OCI-LY3 (cell line): ENCODE measurements around the gene DRAM2.

ENCODE experiments used
- H2AFZ ChIP-seq: fragments of 200-600, 300-600 bp; shearing (Covaris generic); 2 replicates; pipeline ENCODE4 v1.6.0; 2014; ENCODE audit warnings: antibody characterized with exemption, low read depth, low read length
- H3K27ac ChIP-seq: fragments of 200-600, 300-600 bp; sonication (generic); 2 replicates; pipeline ENCODE4 v1.5.1; 2014; ENCODE audit warnings: mild to moderate bottlenecking, low read length, moderate library complexity, mixed read lengths
- H3K27me3 ChIP-seq: fragments of 200-600, 300-600 bp; sonication (generic); 2 replicates; pipeline ENCODE4 v1.6.1; 2014; ENCODE audit warnings: low read depth, low read length, mixed read lengths
- H3K36me3 ChIP-seq: fragments of 200-600, 300-600 bp; sonication (generic); replicated peaks from 2 replicates; pipeline ENCODE3; 2014; ENCODE audit warnings: low read depth, low read length, mixed read lengths
- H3K4me1 ChIP-seq: fragments of 300-600, 200-600 bp; sonication (generic); 2 replicates; pipeline ENCODE4 v1.6.1; 2014; ENCODE audit warnings: low read length, mixed read lengths
- H3K4me2 ChIP-seq: fragments of 200-600, 300-600 bp; sonication (generic); 2 replicates; pipeline ENCODE4 v1.6.1; 2014; ENCODE audit warnings: low read length, mixed read lengths
- H3K4me3 ChIP-seq: fragments of 300-600, 200-600 bp; sonication (generic); 2 replicates; pipeline ENCODE4 v1.5.1; 2014; ENCODE audit warnings: antibody characterized with exemption, mild to moderate bottlenecking, low read length, moderate library complexity
- H3K79me2 ChIP-seq: fragments of 300-600, 200-600 bp; shearing (Covaris generic); 2 replicates; pipeline ENCODE4 v1.6.1; 2014; ENCODE audit warnings: mild to moderate bottlenecking, low read length, mixed read lengths
- H3K9ac ChIP-seq: fragments of 300-600, 200-600 bp; shearing (Covaris generic); 2 replicates; pipeline ENCODE4 v1.6.0; 2014; ENCODE audit warnings: mild to moderate bottlenecking, low read length, moderate library complexity
- H3K9me3 ChIP-seq: fragments of 200-600, 300-600 bp; shearing (Covaris generic); 2 replicates; pipeline ENCODE4 v1.6.1; 2014; ENCODE audit warnings: low read length, mixed read lengths; ENCODE audit not compliant: insufficient read depth
- H4K20me1 ChIP-seq: fragments of 200-600, 300-600 bp; sonication (generic); 2 replicates; pipeline ENCODE4 v1.6.1; 2016; ENCODE audit warnings: low read length, mixed read lengths; ENCODE audit not compliant: insufficient read depth
- EZH2phosphoT487 ChIP-seq: fragments of 200-600 bp; shearing (Covaris generic); IDR thresholded peaks from 2 replicates; pipeline ENCODE4 v1.6.1; 2018; ENCODE audit warnings: antibody characterized with exemption, mixed run types, low read depth
- TF ChIP-seq, protein P1 (sequence below): fragments of 200-600, 300-600 bp; sonication (generic); IDR thresholded peaks from 2 replicates; pipeline ENCODE4 v1.5.1; 2014; ENCODE audit warnings: antibody characterized with exemption, low read length, low read depth

DRAM2 gene

DNA sequence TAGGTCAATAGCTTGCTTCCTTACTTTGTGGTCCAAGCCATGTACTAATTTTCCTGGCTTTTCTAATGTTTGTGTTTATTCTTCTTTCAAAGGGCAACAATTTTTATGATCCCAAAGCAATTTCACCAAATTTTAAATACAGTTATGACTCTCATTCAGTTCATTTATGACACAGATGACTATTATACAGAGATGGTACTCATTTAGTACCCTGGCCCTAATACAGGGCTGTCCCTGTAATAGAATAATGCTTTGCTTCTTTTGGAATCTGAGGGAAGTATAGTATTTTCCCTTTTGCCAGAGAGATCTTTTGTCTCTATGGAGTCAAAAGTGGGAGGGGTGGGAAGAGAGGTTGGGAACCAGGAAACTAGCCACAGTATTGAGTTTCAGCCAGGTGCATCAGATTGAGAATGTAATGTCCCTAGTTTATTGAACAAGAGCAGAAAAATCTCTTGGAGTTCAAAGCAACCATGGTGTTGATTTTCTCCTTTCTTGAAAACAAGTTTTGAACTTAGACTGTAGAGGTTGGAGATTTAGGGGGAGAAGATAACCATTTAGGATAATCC lies 40.2 kb upstream of the DRAM2 start:
- Histone ChIP-seq H2AFZ (no peak overlapping the region), H3K9ac (no peak overlapping the region), H4K20me1 (no peaks in the 10 kb centered on the region), H3K4me3 (no peak overlapping the region), H3K79me2 (no peaks in the 10 kb centered on the region; the same call in 1 of the 2 replicates), H3K9me3 (no peaks in the 10 kb centered on the region), H3K36me3 (peaks cover 41% of the 10 kb centered on the region), H3K4me2 (no peak overlapping the region), H3K27me3 (no peaks in the 10 kb centered on the region), H3K4me1 (0 out of 2 replicates have a peak, but pooled peaks cover 2% of the 10 kb centered on the region), H3K27ac (no peak overlapping the region)
- TF ChIP-seq EZH2phosphoT487, result no peak
- TF ChIP-seq, protein P1, sequence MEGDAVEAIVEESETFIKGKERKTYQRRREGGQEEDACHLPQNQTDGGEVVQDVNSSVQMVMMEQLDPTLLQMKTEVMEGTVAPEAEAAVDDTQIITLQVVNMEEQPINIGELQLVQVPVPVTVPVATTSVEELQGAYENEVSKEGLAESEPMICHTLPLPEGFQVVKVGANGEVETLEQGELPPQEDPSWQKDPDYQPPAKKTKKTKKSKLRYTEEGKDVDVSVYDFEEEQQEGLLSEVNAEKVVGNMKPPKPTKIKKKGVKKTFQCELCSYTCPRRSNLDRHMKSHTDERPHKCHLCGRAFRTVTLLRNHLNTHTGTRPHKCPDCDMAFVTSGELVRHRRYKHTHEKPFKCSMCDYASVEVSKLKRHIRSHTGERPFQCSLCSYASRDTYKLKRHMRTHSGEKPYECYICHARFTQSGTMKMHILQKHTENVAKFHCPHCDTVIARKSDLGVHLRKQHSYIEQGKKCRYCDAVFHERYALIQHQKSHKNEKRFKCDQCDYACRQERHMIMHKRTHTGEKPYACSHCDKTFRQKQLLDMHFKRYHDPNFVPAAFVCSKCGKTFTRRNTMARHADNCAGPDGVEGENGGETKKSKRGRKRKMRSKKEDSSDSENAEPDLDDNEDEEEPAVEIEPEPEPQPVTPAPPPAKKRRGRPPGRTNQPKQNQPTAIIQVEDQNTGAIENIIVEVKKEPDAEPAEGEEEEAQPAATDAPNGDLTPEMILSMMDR, result no peak

DNA sequence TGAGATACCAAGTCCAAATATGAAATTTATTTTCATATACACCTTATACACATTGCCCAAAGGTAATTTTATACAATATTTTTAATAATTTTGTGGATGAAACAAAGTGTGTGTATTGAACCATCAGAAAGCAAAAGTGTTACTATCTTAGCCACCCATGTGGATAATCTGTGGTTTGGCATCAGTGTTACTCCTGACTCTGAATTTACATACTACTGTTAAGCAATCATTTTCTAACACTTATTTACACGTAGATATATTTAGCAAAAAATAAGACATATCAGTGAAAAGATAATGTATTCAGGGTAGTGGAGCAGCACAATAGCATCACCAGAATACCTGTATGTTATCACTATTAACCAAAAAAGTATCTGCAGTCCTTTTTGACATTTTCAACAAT lies 36.8 kb upstream of the DRAM2 start:
- Histone ChIP-seq H3K27ac (no peak overlapping the region), H3K9ac (no peak overlapping the region), H3K27me3 (no peaks in the 10 kb centered on the region), H3K79me2 (no peaks in the 10 kb centered on the region; the same call in 1 of the 2 replicates), H4K20me1 (no peaks in the 10 kb centered on the region), H3K4me2 (no peak overlapping the region), H3K36me3 (peaks cover 34% of the 10 kb centered on the region), H3K4me3 (no peak overlapping the region), H2AFZ (no peak overlapping the region), H3K4me1 (0 out of 2 replicates have a peak, but pooled peaks cover 2% of the 10 kb centered on the region), H3K9me3 (no peaks in the 10 kb centered on the region)
- TF ChIP-seq, protein P1, result no peak
- no peak for TF ChIP-seq EZH2phosphoT487

DNA sequence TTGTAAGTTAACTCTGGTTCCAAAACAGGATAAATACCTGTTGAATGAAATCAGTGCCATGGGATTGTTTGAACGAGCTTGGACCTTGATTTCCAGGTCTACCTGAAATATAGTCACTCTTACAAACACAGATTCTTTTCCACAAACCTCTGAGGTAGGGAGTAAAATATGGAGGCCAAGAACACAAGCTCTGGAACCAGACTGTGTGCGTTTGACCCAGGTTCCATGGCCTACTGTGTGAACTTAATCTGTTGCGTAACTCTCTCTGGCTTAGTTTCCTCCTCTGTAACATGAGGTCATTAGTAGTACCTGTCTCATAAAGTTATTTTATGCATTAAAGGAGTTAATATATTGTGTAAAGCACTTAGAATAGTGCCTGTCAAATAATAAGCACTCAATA lies 35.5 kb upstream of the DRAM2 start:
- H3K9ac ChIP-seq, result no peak overlapping the region
- no peaks in the 10 kb centered on the region for H4K20me1 ChIP-seq
- 0 out of 2 replicates have a peak, but pooled peaks cover 2% of the 10 kb centered on the region for H3K4me1 ChIP-seq
- no peak overlapping the region for H3K4me2 ChIP-seq
- H3K9me3 ChIP-seq, result no peaks in the 10 kb centered on the region
- H3K4me3 ChIP-seq, result no peak overlapping the region
- TF ChIP-seq, protein P1, result no peak
- no peak for TF ChIP-seq EZH2phosphoT487
- H3K79me2 ChIP-seq, result no peaks in the 10 kb centered on the region; the same call in none of the 2 replicates
- H3K27ac ChIP-seq, result no peak overlapping the region
- H3K36me3 ChIP-seq, result peaks cover 38% of the 10 kb centered on the region
- H3K27me3 ChIP-seq, result no peaks in the 10 kb centered on the region
- H2AFZ ChIP-seq, result no peak overlapping the region

DNA sequence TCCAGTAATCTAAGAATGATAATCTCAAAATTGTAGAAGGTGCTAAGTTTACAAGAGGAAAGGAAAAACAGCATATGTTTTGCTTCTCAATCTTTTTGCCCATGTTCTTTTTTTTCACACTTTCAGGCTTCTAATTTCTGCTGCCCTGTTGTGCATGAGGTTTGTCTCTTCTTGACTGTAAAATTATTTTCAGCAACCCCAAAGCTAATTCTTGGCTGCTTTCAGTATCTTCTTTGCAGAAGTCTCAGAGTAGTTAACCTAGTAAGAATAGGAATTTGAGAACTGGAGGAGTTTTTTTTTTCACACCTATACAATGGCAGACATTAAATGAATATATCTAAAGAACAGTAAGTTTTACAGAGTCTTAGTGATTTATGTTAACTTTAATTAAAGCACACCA lies 34.2 kb upstream of the DRAM2 start:
- no peak for TF ChIP-seq EZH2phosphoT487
- TF ChIP-seq, protein P1, result no peak

More for the DNA sequence above, 34.2 kb upstream of the DRAM2 start:
- Histone ChIP-seq H3K27me3 (no peaks in the 10 kb centered on the region), H3K4me2 (no peak overlapping the region), H2AFZ (no peak overlapping the region), H3K9ac (no peak overlapping the region), H3K27ac (no peak overlapping the region), H3K36me3 (peaks cover 44% of the 10 kb centered on the region), H3K4me3 (no peak overlapping the region), H4K20me1 (no peaks in the 10 kb centered on the region), H3K4me1 (0 out of 2 replicates have a peak, but pooled peaks cover 2% of the 10 kb centered on the region), H3K79me2 (no peaks in the 10 kb centered on the region; the same call in 1 of the 2 replicates), H3K9me3 (no peaks in the 10 kb centered on the region)
